ACHN (cell line): ENCODE results near the gene OAS1.
"Not testable (repeated sequence)": the region's sequence is repeated elsewhere in the genome, so short reads cannot be mapped to it uniquely, and the experiment has no call there.

Source experiments
- DNase-seq: peaks from one replicate; pipeline ENCODE4 v3.0.0-alpha.2; 2015
- in situ Hi-C: cut with HindIII; loops from 2 replicates; pipeline ENCODE4 v1.10.0; 2017; ENCODE audit warnings: low sequenced_read_pairs, low pct_ligation_motif_present, low pct_unique_long_range_greater_than_20kb

Gene OAS1

GRCh38 chr12:112892856-112893255, 13.9 kb upstream of the OAS1 start:
- in situ Hi-C loops: no loop called here
- DNase-seq: no peak

- in situ Hi-C loops: no loop called here
- no peak for DNase-seq
These were observed 12.6 kb upstream of the OAS1 start for GRCh38 chr12:112894128-112894527.

- in situ Hi-C loops: no loop called here
- no peak for DNase-seq
These were observed 8.4 kb upstream of the OAS1 start for GRCh38 chr12:112898380-112898779.

- in situ Hi-C loops: no loop called here
- peak; percentile 65 for DNase-seq
These were observed 6.2 kb upstream of the OAS1 start for GRCh38 chr12:112900298-112901145.

- in situ Hi-C loops: no loop called here
- no peak for DNase-seq
These were observed 5.5 kb upstream of the OAS1 start for GRCh38 chr12:112901271-112901670.

- in situ Hi-C loops: no loop called here
- DNase-seq: no peak
These were observed 2.2 kb upstream of the OAS1 start for GRCh38 chr12:112904571-112904970.

GRCh38 chr12:112905451-112906089, 1.2 kb upstream of the OAS1 start:
- DNase-seq: peak; percentile 46
- in situ Hi-C loops: no loop called here

- DNase-seq: no peak
These were observed 824 bp downstream of the OAS1 start for GRCh38 chr12:112907415-112908157.

GRCh38 chr12:112908548-112908947, 1.8 kb downstream of the OAS1 start:
- in situ Hi-C loops: no loop called here
- DNase-seq: no peak

More at GRCh38 chr12:112907415-112908157, 824 bp downstream of the OAS1 start:
- in situ Hi-C loops: no loop called here

- in situ Hi-C loops: no loop called here
- DNase-seq: no peak
These were observed 2.9 kb downstream of the OAS1 start for GRCh38 chr12:112909693-112910092.

- no peak for DNase-seq
- in situ Hi-C loops: no loop called here
These were observed 6.4 kb downstream of the OAS1 start for GRCh38 chr12:112913038-112913688.

GRCh38 chr12:112913888-112914287, 7.1 kb downstream of the OAS1 start:
- in situ Hi-C loops: not testable (repeated sequence)

GRCh38 chr12:112916270-112916669, 9.5 kb downstream of the OAS1 start:
- DNase-seq: no peak
- in situ Hi-C loops: no loop called here

More at GRCh38 chr12:112913888-112914287, 7.1 kb downstream of the OAS1 start:
- not testable (repeated sequence) for DNase-seq

- in situ Hi-C loops: no loop called here
- no peak for DNase-seq
These were observed 12.4 kb downstream of the OAS1 start for GRCh38 chr12:112919121-112919520.

GRCh38 chr12:112924986-112925385, 18.2 kb downstream of the OAS1 start:
- DNase-seq: peak; percentile 31
- in situ Hi-C loops: no loop called here

- DNase-seq, in situ Hi-C loops: not testable (repeated sequence)
These were observed 19.8 kb downstream of the OAS1 start for GRCh38 chr12:112926416-112927033.

- no peak for DNase-seq
- in situ Hi-C loops: no loop called here
These were observed 20.7 kb downstream of the OAS1 start for GRCh38 chr12:112927475-112927874.

- in situ Hi-C loops: no loop called here
- no peak for DNase-seq
These were observed 21.2 kb downstream of the OAS1 start for GRCh38 chr12:112927925-112928324.
